Mammary epithelial cell (primary cell): ENCODE data around the gene KMT5C.

Experiments
- CTCF ChIP-seq, 2 donors: IDR thresholded peaks in 1 of 2; conservative IDR thresholded peaks in 1 of 2; 2 replicates each; pipeline ENCODE4 v1.5.1; 2011 to 2012; ENCODE audit warnings: inconsistent platforms in 2 of 2, low read length in 2 of 2, mild to moderate bottlenecking in 2 of 2, control low read depth in 1 of 2, low read depth in 1 of 2; ENCODE audit not compliant: insufficient read depth in 1 of 2; ENCODE audit errors: extremely low read depth in 1 of 2
- EZH2 ChIP-seq: IDR thresholded peaks from 2 replicates; pipeline ENCODE4 v1.6.1; 2012; ENCODE audit warnings: low read length, inconsistent platforms, borderline replicate concordance

- TF ChIP-seq CTCF (conservative IDR thresholded peaks at IDR 0.05 in 1 of 2, IDR thresholded peaks at IDR 0.05 in 1 of 2; ENCODE audit: extremely low read depth in 1 of 2, insufficient read depth in 1 of 2, low read depth in 1 of 2, low read length in 2 of 2) (no peak), EZH2 (no peak)
Measured at GRCh38 chr19:55360902-55361301, 21.2 kb downstream of the KMT5C start.
